Brain pericyte (primary cell): Measurements from ENCODE around the gene TEF.
"Not testable (repeated sequence)": the region's sequence is repeated elsewhere in the genome, so short reads cannot be mapped to it uniquely, and the experiment has no call there.

Source experiments
- DNase-seq: peaks from one replicate; pipeline ENCODE4 v3.0.0-alpha.2; 2012; ENCODE audit warnings: low read depth, low spot score

Gene TEF

DNA sequence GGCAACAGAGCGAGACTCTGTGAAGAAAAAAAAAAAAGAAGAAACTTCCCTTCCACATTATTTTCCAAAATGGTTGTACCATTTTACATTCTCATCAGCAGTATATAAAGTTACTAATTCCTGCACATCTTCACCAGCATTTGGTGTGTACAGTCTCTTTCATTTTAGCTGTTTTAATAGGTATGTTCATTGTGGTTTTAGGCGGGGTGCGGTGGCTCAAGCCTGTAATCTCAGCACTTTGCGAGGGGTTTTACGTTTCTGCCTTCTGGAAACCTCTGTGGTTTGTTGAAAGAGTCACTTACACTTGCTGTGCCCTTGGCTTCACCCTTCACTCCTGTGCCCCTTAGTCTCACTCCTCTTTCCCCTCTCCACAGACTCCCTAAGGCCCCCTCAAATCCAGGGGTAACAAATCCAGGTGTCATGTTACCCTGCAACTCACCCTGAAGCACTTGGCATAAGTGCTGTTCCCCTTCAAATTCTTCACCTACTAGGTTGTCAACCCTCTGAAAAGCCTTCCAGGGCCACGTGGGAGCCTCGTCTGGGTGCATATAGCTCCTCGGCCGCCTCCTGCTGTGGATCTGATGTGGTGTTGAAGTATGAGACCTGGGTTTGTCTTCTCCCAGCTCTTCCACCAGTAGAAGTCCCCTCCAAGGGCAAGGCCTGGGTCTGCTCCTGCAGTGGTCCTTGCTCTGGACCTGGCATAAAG, 44.1 kb downstream of the TEF start:
- DNase-seq: no peak

DNA sequence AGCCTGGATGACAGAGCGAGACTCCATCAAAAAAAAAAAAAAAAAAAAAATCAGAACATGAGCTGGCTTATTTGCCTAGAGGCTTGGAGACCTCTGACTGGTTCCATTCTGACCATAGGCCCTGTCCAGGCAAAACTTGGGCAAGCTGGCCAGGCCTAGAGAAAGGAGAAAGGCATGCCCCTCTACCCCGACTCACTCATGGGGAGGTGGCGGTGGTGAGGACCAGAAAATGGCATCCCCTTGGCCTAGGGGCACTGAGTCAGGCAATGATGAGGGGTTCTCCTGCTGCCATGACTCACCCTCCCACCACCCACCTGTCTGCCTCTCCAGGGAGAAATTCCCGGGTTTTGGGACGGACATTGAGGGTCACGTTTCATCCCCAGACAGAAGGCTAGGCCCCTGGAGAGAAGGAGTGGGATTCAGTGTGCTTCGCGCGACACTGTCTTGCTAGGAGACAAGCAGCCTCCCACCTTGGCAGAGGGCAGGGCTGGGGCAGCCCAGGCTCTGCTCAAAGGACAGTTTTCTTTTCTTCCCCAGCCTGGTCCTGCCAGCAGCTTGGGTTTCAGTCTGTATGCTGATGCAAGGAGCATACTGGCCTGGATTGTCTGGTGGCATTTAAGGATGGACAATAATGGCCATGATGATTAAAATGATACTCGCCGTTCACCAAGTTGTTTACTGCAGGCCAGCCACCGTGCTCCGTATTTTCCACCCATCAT, 47.6 kb downstream of the TEF start:
- DNase-seq: no peak

DNA sequence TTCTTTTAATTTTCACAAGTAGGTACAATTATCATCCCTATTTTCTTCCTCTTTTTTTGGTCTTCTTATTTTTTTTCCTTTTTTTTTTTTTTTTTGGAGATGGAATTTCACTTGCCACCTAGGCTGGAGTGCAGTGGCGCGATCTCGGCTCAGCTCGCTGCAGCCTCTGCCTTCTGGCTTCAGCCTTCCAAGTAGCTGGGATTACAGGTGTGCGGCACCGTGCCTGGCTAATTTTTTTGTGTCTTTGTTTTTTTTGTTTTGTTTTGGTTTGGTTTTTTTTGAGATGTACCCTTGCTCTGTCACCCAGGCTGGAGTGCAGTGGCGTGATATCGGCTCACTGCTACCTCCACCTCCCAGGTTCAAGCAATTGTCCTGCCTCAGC, 48.2 kb downstream of the TEF start:
- DNase-seq: no peak

DNA sequence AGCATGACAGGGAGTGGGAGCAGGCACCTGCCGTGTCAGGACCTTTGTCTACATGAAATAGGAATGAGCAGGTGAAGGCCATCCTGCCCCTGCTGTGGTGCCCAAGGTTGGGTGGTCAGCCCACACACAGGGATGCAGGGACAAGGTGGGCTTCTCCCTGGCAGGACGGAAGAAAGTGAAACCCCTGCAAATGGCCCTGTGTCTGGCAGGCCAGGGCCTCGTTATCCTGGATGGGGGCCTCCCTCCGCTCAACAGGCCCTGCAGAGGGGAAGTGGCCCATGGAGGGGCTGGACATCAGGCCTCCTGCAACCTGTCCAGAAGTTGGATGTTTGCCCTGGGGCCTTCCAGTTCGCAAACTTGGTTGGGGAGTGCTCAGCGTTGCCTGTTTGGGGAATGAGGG, 49.9 kb downstream of the TEF start:
- no peak for DNase-seq

DNA sequence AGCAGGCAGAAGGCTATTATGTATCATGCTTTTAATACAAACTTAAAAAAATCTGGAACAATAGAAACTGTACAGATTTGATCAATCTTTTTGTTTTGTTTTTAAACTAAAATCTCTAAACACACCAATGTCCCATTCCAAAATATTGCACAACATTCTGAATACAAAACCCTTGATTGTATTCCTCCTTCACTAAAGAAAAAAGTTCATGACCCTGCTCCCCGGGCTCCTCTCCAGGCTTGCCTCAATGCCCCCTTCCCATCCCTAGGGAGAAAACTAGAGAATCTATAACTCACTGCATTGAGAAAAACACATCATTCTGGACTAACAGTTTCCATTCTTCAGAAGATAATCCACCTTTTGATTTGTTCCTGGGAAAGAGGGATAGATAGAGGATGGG, 51.7 kb downstream of the TEF start:
- DNase-seq: not testable (repeated sequence)

DNA sequence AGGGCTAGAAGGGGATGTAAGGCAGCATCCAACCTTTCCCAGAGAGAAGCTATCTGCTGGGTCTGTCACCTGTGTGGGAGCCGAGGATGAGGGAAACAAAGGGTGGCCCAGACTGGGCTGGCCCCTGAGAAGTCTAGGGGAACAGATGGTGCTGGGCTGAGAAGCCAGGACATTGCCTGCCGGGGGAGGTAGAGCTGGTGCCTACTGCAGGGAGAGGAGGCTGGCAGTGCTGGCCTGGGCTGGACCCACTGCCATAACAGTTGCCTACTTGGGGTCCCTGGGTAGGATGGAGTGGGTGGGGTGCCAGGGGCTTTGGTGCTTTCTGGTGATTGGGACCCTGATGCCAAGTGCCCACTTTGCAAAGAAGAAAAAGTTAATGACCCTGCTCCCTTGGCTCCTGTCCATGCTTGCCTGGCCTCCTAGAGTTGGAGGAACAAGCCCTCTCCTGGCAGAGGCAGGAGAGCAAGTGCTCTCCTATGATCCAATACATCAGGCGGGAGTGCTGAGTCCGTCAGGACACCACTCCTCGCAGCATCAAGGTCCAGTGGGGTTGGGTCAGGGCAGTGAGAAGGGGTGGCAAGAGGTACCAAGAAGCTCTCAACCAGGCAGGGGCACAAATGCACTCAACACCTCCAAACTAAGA, 52.7 kb downstream of the TEF start:
- DNase-seq: not testable (repeated sequence)

DNA sequence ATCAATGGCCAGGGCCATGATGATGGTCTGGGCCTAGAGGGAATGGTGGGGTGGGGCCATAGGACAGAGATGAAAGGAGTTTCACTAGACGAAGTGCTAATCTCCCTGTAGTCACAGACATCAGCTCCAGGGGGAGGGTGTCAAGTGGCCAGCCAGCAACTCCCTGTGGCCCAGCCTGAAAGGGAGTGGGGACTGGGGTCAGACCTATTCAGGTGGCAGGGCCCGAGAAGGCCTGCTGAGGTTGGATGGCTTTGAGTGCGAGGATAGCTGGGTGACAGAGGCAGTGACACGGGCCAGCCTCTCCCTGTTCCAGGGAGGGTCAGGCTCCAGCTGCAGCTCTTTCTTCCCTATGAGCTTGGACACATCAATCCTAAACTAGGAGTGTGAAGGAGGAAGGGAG, 53.8 kb downstream of the TEF start:
- DNase-seq: no peak

DNA sequence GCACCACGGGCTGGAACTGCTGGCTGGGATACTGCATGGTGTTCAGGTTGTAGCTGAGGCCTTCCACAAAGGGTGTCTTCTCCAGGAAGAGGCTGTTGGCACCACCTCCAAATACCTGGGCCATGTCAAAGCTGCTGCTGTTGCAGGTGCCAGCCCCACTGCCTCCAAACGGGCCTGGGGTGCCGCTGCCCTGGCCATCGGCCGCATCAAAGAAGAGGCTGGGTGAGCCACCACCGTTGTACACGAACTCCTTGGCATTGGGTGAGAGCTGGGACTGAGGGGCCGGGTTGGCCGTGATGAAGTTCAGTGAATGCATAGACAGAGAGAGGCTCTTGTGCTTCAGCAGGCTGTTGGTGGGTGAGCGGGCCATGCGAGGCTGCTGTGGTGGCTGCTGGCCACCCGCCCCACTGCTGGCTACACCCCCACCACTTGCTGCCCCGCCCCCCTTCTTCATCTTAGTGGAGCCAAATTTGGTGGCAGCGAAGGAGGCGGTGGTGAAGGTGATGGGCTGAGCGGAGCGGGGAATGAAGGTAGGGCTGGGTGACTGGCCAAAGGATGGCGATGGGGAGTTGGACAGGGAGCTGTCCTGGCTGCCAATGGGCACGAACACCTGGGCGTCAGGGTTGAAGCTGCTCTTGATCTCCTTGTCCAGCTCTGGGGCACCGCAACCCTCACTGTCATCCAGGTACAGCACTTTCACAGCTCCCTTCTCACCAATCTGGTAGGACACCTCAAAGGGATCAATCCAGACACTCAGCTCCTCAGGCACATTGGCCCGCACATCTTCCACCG, 54.8 kb downstream of the TEF start:
- no peak for DNase-seq

DNA sequence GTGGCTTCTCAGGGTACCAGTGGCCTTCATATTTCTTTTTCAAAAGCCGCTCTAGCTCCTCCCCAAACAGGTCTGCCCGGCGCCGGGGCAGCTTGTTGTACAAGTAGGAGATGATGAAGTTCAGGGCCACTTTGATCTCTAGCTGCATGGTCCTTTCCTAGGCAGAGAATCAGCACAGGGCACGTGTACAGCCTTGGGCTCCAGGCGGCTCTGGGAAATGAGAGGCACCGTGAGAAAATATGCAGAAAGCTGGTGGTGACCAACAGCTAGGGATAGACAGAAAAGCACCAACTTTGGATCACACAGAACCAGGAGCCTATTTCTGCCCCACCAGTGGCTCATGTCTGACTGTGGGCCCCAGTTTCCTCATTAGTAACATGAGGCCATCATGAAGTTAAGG, 55.5 kb downstream of the TEF start:
- DNase-seq: no peak

DNA sequence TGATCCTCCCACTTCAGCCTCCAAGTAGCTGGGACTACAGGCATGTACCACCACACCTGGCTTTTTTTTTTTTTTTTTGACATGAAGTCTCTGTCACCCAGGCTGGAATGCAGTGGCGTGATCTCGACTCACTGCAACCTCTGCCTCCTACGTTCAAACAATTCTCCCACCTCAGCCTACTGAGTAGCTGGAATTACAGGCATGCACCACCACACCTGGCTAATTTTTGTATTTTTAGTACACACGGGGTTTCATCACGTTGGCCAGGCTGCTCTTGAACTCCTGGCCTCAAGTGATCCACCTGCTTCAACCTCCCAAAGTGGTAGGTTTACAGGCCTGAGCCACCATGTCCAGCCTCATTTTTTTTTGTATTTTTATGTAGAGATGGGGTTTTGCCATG, 58.8 kb downstream of the TEF start:
- DNase-seq: not testable (repeated sequence)

DNA sequence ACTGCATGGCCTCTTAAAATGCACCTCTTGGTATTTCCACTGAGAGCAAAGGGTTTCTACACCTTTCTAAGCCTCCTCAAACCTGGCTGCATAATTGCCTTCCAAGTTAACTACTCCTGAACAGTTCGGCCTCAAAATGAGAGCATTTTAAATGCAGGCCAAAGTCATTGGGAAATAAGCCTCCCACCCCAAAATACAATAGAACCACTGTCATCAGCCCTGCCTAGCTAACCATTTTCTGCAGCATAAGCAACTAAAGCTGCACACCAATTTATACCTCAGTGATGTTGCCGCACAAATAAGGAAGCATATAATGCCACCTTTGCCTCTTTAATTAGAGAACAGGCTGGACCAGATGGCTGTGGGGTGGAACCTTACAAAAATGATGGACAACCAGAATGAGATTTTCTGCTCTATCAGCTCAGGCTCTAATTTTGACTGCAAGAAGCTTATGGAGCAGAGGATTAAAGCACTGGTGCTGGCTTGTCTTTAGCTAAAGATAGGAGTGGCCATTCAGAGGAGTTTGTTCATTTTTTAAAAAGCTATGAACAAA, 60.6 kb downstream of the TEF start:
- DNase-seq: no peak

DNA sequence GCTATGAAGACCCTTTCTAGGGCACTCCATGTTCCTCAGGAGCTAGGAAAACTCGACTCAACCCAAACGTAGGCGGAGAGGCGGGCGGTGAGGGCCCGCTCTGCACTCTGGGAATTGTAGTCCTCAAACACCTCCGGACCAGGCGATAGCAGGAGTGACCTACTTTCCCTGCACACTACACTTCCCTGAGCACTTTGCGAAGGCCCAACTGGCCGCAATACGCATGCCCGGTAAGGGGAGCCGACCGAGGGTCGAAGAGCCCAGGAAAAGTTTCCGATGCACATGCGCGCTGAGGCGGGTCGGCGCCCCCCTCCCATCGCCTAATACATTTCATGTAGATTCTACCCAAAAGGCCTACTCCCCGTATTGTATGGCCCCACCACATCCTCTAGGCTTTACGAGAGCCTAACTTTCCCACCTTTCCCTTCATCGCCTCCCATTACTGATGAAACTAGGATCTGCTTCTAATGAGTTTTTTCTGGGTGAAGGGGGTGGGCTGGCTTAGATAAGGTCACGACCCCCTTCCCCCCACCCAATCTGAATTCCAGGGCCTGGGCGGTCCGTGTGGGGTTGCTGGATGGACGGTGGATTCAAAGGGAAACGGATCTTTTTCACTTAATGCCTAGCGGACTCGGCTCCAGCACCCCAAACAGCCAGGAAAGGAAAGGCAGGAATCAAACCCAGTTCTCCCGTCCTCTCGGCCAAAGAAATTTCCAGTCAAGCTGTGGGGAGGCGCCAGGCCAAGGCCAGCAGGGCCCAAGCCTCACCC, 62.8 kb downstream of the TEF start:
- peak; percentile 91 for DNase-seq

DNA sequence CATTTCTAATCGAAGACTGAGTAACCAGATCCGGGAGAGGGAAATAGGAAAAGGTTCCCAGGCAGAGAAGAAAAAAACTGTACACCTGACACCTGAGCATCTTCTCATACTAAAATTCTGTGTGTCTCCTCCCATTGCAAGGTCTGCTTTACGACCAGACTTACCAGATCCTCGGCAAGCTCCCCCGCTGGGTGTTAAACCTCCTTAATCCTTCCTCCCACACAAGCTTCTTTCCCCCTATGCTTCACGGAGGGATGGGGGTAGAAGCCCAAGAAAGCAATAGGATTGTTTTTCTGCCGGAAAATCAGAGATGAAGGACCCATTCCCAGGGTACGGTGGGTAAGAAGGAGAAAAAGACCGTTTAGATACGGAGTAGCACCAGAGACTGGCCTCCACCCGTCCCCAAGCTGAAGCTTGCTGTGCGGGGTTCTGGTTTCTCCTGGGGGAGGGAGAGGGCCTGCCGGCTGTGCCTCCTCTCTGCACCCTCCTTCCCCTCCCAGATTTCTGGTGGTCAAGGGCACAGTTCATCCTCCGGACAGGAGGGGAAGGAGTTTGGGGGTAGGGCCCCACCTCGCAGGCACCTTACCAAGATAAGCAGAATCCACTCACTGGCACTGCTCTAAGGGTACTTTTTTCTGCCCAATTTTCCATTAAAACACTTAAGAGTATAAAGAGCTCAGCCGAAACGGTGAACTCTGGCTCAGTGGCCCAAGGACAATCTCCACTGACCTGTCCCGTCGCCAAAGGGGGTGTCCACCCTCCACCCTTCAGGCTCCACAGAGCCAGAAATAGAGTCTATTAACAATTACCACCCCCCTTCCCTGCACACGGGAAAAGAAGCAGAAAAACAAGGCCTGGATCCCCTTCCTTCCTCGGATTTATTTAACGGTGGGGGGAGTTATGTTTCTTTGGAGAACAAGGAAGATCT, 63.7 kb downstream of the TEF start:
- no peak for DNase-seq

DNA sequence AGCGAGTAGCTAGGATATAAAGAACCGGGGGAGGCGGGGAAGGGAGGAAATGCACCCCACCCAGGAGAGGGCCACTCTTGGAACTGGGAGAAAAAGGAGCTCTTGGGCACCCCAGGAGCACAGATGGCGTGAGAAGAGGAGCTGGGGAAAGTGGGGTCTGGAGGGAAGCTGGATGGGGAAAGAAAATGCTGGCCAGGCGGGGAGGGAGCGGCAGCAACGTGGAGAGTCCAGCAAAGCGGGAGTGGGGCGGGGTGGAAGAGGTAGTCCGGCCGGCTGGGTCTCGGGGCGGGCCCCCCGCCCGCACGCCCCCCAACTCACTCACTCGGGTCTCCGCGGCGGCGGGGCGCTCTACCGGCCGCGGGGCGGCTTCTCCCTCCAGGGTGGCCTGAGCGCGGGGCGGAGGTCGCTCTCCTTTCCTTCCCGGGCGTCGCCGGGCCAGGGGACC, 64.3 kb downstream of the TEF start:
- DNase-seq: no peak

DNA sequence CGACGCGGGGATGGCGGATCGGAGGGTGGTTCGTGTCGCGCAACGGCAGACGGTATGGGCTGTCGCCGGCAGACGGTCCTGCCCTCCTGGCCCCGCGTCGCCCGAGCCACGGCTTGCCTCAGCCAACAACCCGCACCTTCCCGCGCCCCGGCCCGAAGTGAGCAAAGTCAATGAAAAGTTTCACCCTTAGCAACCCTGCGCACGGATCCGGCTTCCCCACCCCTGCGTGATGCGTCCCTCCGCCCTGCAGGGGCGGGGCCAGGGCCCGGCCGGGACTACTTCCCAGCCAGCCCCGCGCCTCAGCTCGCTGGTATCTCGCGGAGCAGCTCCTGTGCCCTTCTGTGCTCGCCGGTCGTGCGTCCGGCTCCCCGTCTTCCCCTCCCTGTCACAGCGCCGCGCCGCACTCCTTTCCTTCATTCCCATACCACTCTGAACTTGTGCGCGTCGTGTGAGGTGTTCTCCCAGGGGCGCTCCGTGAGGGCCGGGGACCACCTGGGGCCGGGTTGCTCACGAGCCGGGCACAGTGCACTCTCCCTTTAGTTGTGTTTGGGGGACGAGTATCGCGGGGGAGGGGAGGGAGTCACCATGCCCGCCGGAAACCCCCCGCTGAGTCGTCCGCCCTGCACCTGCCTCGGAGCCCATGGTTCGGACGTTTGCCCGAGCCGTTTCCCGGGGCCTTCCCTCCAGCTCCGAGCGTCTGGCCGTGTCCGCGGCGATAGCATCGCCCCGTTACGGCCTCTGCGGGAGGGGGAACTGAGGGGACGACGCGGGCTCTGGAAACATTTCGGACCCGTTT, 65.1 kb downstream of the TEF start, which contains the start of gene TOB2:
TSS of gene TOB2 (minus strand) at position 163 of the 796 bp plus-strand sequence. CDS start 9,456 bp downstream, outside the sequence.
- peak; percentile 73 for DNase-seq

DNA sequence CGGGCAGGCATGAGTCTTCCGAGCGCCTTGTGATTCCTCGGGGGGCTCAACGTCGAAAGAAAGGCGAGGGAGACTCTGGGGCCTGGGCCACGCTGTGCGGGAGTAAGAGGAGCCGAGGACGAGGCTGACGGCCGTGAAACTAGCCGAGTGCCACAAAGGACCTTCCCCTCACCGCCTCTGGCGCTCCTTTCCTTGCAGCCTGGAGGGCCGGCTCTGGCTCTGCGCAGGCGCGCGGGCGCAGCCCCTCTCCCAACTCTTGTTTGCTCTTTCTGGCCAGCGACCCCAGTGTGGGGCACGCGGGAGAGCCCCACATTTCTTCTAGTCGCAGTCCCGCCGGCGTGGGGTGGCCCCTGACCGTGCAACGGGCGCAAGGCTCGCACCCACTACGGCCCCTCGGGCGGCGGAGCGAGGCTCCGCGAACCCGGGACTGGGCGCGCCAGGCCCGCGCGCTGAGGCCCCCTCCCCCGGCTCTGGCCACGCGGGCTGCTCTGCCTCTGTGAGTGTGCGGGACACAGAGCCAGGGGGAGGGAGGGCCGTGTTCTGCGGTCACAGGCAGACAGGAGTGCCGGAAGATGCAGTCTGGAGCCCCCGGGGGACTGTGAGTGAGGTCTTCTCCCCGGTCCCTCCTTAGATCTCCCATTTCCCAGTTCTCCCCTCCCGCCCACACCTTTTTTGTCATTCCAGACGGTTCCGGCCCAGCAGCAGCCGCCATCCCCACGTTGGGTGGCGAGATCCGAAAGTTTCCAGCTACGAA, 65.9 kb downstream of the TEF start:
- DNase-seq: no peak

DNA sequence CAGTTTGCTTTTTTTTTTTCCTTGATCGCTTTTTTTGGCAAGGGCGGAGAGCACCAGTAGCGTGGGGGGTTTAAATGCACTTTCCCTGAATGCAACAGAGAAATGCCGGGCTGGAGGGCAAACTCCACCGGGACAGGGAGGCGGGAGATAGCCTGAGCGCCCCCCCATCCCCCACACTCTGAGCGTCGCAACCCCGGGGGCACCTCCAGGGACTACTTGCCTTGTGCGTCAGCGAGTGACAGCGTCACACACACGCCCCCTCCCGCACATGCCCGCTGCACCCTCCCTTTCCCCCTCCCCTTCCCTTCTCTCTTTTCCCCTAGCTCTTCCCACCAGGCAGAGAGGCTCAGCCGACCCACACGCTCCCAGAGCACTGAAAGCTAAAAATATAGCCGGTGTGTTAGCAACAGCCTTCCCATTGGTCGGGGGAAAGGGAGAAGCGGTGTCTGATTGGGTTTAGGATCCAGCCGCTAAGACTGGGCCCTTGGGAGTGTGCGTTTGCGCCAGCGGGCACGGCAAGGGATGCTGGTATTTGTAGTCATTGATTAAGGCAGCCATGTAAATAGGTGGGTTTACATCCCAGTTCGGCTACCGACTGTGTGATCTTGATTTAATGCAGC, 66.6 kb downstream of the TEF start:
- DNase-seq: peak; percentile 97
